8988T (cell line): ENCODE data around the gene CREB5.

ENCODE experiments used
- DNase-seq: peaks from one replicate; pipeline ENCODE4 v3.0.0; 2011

The CREB5 gene

GRCh38 chr7:28695300-28696295, 283.3 kb downstream of the CREB5 start:
- DNase-seq = no peak

DNA sequence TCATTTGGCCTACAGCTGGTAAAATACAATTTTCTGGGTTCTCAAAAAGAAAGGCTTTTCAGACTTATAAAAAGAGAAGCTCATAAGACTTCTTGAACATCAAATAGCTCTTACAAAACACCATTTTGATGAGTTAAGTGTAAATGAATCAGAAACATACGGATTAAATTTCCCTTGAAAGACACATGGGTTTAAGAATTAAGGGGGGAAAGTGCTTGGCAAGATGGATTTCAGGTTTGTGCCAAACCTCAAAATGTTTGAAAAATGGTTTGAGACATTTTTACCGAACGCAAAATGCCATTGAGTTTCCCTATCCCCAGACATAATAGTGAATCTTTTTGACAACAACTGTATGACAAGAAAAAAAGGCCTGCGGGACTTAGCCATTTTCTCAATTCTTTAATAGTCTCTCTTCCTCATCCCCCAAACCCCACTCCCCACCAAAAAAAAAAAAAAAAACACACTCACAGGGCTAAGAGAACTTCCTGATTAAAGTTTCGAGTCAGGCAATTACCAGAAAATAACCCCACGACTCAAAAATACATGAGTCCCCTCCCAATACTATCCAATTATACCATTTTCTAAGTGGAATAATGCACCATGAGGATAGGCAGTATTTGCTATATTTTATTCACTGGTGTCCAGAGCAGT, 285.7 kb downstream of the CREB5 start:
- DNase-seq = no peak

- no peak for DNase-seq
Observed at GRCh38 chr7:28698840-28699239, 286.5 kb downstream of the CREB5 start.

DNA sequence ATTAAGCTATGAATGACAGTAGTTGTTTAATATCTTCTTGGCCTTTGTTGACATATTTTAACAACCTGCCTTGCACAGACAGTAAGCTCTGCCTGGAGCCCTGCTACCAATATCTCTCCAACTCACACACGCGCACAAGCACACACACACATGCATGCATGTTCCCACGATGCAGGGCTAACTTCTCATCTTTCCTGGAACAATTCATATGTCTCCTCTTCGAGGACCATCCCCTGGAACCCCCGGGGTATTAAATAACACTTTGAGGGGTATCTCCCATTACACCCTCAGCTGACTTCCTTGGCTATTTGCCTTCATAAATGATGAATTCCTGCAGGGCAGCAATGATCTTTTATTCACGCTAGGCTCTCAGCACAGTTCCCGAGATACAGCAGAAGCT, 287.8 kb downstream of the CREB5 start:
- no peak for DNase-seq

DNA sequence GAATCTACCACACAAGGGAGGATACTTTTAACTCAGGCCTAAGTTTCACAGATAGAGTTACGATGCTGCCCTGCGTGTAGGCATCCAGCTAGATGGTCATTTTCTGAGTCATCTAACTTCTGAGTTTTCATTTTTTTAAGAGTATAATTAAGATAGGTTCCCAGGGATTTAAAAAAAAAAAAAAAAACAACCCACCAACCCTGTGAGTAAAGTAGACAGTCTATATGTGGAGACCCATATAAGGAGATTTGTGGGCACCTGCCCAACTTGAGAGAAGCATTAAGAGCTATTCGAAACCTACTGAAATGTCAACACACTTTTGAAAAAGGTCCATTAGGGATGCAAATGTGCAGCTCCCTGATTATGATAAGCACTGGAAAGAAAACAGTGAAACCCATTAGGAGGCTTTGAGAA, 288.5 kb downstream of the CREB5 start:
- DNase-seq = no peak

- no peak for DNase-seq
Observed at GRCh38 chr7:28701731-28702130, 289.4 kb downstream of the CREB5 start.

- DNase-seq = no peak
Observed at GRCh38 chr7:28702171-28702570, 289.9 kb downstream of the CREB5 start.

GRCh38 chr7:28703037-28703765, 290.9 kb downstream of the CREB5 start:
- no peak for DNase-seq

GRCh38 chr7:28704706-28705105, 292.4 kb downstream of the CREB5 start:
- DNase-seq = no peak

- no peak for DNase-seq
Observed at GRCh38 chr7:28705350-28705749, 293.0 kb downstream of the CREB5 start.

DNA sequence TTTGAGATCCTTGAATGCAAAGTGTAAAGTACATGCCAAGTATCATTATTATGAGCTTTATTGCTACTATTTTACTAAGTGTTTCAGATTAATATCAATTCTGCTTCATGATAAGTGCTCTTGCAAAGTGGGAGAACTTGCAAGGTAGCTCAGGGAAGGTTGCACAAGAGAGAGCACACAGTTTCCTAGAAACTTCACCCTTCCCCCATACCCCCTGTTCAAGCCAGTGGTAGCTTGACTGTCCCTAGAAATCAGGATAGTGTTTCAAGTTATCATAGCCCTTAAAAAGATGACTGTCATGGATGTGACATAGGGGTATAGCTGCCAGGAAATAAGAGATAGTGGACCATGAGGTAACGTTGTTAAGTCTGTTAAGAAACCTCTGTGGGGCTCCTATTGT, 294.3 kb downstream of the CREB5 start:
- DNase-seq = no peak

GRCh38 chr7:28707291-28707690, 295.0 kb downstream of the CREB5 start:
- no peak for DNase-seq

DNA sequence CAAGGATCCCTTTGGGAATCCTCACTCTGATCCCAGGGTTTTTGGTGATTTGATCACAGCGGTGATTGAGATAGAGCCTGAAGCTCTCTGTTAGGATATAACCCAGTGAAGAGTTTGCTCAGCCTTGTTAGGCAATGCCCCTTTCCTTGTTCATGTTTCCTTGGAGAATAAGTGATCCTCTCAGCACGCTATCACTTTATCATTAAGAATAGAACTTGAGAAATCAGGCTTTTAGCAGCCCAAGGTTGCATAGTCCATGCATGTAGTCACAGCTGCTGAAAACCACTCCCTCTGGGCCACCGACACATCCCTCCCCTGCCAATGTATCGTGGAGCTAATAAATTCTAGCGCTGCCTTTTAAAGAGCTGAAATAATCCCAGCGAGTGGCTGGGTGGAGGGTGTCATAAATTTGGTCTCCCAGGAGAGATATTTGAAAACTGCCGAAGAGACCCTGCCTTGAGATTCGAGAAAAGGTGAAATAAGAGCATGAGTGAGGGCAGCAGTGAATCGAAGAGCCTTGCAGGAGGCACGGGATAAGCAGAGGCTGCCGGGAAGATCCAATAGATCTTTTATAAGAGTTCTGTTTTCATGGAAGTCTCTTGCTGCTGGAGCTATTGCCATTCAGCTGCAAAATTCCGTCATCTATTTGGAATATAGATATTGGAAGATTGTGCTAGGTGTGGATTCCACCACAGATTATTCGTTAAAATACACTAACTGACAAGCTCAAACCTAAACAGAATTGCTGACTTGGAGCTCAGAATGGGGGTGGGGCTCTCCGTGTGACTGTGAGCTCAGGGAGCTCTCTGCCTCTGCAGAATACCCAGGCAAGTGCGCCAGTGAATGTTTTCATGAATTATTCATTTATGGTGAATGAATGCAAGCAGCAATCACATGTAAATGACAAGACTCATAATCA, 296.0 kb downstream of the CREB5 start:
- DNase-seq = no peak

DNA sequence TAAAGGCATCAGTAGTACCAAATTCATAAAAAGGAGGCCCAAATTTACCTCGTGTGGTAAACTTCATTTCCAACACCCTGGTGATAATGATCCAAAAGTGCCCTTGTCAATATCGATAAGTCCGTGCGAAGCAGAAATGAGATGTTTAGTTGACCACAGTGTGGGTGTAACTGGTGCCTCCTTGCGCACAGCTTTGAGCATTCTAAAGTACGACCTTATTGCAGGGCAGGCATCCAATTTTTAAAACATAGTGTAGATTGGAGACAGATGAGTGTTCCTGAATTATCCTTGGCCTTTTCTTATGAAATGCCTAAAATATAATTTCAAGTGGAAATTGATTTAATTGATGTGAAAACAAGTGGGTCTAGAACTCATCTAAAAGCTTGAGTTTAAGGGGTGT, 297.4 kb downstream of the CREB5 start:
- DNase-seq = no peak

DNA sequence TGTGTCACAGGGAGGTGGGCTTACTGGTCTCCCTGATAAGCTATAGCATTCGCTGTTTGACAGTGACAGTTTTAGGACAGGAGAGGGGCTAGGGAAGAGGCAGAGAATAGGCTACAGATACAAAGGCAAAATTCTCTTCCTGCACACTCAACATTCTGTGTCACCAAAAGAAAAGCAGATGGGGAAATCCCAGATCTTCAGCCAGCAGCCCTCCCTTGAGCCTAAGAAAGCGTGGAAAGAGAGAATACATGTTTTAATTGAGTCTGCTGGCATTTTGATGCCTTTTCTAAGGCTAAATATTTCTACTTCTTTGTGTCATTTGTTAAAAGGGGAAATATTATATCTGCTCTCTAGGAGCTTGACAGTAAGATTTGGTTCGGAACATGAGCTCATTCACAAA, 298.8 kb downstream of the CREB5 start:
- DNase-seq = no peak

GRCh38 chr7:28714459-28715120, 302.3 kb downstream of the CREB5 start:
- DNase-seq = no peak

DNA sequence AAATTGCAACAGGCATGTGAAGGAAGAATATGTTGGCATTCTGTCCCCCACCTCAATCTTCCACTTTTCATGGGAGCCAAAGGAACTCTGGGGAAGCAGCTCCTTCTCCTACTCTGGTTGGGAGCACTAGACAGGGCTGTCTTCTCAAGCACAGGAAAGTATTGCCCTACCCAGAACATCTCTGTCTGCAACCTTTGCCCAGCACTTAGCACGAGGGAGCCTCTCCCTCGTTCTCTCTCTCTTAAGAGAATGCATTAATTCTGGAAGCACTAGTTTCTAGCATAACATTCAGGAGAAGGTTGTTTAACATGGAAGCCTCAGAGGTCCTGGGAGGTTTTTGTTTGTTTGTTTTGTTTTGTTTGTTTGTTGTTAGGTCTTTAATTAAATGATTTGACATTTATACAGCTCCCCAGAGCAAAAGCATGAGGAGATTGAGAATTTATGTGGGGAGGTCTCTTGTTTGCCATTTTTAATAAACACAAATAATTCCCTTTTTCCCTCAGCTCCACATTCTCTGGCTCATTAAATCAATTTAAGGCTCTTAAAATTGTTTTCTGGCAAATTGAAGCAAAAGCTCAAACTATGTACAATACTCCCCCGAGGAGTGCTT, 305.2 kb downstream of the CREB5 start:
- DNase-seq = no peak

GRCh38 chr7:28718055-28718481, 305.8 kb downstream of the CREB5 start:
- no peak for DNase-seq

DNA sequence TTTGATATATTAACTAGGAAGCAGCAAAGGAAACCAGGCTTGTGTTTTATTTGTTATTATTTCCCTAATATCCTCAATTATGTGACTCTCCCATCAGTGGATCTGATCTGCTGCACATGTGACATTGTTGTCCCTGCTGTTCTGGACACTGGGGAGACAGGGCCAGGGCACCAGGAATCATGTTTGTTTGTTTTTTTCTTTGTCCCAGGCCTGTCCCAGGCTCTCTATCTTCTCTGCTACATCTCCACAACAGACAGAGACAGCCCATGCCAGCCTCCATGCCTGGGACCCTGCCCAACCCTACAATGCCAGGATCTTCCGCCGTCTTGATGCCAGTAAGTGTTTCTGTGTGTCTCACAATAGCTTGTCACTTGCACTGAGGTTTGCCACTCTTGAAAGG, 306.2 kb downstream of the CREB5 start:
- DNase-seq = no peak

DNA sequence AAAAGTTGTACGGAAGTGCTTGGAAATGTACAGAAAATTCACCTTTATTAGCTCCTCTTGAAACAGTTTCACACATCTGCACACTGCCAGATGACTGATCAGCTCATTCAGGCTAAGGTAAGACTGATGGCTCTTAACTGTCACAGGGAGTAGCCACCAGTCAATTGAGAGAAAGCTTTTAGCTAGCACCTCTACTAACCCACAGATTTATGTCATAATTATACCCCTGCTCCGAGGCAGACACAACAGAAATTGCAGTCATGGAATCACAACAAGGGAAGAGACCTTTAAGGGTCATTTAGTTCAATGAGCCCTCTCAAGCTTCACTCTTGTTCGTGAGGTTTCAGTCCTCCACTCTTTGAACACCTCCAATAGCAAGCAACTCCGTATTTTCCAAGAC, 310.4 kb downstream of the CREB5 start:
- no peak for DNase-seq

GRCh38 chr7:28723336-28723735, 311.0 kb downstream of the CREB5 start:
- no peak for DNase-seq
